Kidney (tissue), 14 donors: ENCODE measurements around the gene PEPD. TPM values are rescaled to one million over a fixed set of nuclear protein-coding genes. Genes with fewer than 3 reads are reported as not detected.

Experiments
- DNase-seq, 5 donors: peaks; one replicate each; pipeline ENCODE4 v3.0.0-alpha.2; 2013 to 2020
- FAIRE-seq: peaks from 2 replicates; lab custom pipeline; 2012; peaks lifted over from hg19 to GRCh38; lab: Jason Lieb, UNC
- H3K27ac ChIP-seq, 2 donors: one replicate each; pipeline ENCODE4 v1.7.0; 2013; ENCODE audit warnings: low read depth in 2 of 2, low read length in 2 of 2, inconsistent platforms in 1 of 2
- H3K27me3 ChIP-seq: one replicate; pipeline ENCODE4 v1.7.1; 2013; ENCODE audit warnings: low read length, inconsistent platforms; ENCODE audit not compliant: control insufficient read depth, insufficient read depth
- H3K36me3 ChIP-seq, 3 donors: one replicate each; pipeline versions ENCODE4 v1.7.0 to v1.7.1; 2013; ENCODE audit warnings: low read length in 3 of 3, control low read depth in 1 of 3, inconsistent platforms in 1 of 3; ENCODE audit not compliant: insufficient read depth in 3 of 3, control insufficient read depth in 2 of 3
- H3K4me1 ChIP-seq, 3 donors: one replicate each; pipeline versions ENCODE4 v1.7.0 to v1.7.1; 2013; ENCODE audit warnings: low read length in 3 of 3, inconsistent platforms in 1 of 3, low read depth in 1 of 3; ENCODE audit not compliant: control insufficient read depth in 2 of 3, insufficient read depth in 2 of 3
- H3K4me3 ChIP-seq, 3 donors: one replicate each; pipeline versions ENCODE4 v1.7.0 to v1.8.1; 2013; ENCODE audit warnings: low read length in 3 of 3, control low read depth in 1 of 3, inconsistent platforms in 1 of 3
- H3K9ac ChIP-seq, 3 donors: one replicate each; pipeline versions ENCODE4 v1.7.0 to v1.7.1; 2013; ENCODE audit warnings: low read length in 3 of 3, control low read depth in 1 of 3, inconsistent platforms in 1 of 3
- H3K9me3 ChIP-seq, 3 donors: one replicate each; pipeline versions ENCODE4 v1.7.0 to v1.7.1; 2013; ENCODE audit warnings: low read length in 3 of 3, control low read depth in 1 of 3, inconsistent platforms in 1 of 3; ENCODE audit not compliant: control insufficient read depth in 2 of 3, insufficient read depth in 1 of 3
- CTCF ChIP-seq: IDR thresholded peaks from 3 replicates; pipeline ENCODE4 v1.5.1; 2012; ENCODE audit warnings: mild to moderate bottlenecking, moderate library complexity, borderline replicate concordance; ENCODE audit not compliant: insufficient read depth; ENCODE audit errors: extremely low read depth
- intact Hi-C: fragments of 100-400 bp; cut with DNase I; formaldehyde crosslinking; loops from one replicate; pipeline ENCODE4 v1.11.1; 2022
- polyA plus RNA-seq: library from polyadenylated mRNA; stranded (reverse); fragments of 350-450 nt; fragmentation: Illumina TruSeq; extraction: RNeasy Lipid Tissue Mini Kit (QIAGEN cat#74804); gene quantifications from one replicate; pipeline ENCODE4 v1.2.3, GENCODE V29; 2014; ENCODE audit warnings: low read depth, low replicate concordance; ENCODE audit not compliant: insufficient read depth
- total RNA-seq: library from RNA; stranded (reverse); fragmentation: NEBNext Ultra II Directional; extraction: Animal tissue kit (Norgen Biotek cat#: 25700); gene quantifications from one replicate; pipeline ENCODE4 v1.2.1, GENCODE V29; 2021
- donor health status: control.
- donor health status: control.
- donor health status: control.
- donor health status: control.
- donor health status: control.
- donor health status: DM: yes; HTN: yes; CAD: no.
- donor health status: Normal renal cell carcinoma (clear cell type).

The PEPD gene
- total and polyA plus RNA-seq, 2 donors from 2014 or later: 71.4 to 402 TPM

GRCh38 chr19:33368074-33368864, 153.3 kb downstream of the PEPD start:
- no peak overlapping the region for H3K4me3 ChIP-seq
- peaks cover 0 to 3% (median 0%) of the 10 kb centered on the region in 3 donors for H3K4me1 ChIP-seq
- intact Hi-C loops: no loop called here
- no peak overlapping the region for H3K9ac ChIP-seq
- H3K27me3 ChIP-seq: no peaks in the 10 kb centered on the region
- TF ChIP-seq CTCF: no peak
- DNase-seq (no peak), FAIRE-seq (no peak)
- H3K27ac ChIP-seq: no peak overlapping the region
- H3K36me3 ChIP-seq: no peaks in the 10 kb centered on the region
- no peaks in the 10 kb centered on the region for H3K9me3 ChIP-seq

GRCh38 chr19:33366897-33367296, 154.7 kb downstream of the PEPD start:
- H3K4me1 ChIP-seq: no peaks in the 10 kb centered on the region
- DNase-seq (no peak), FAIRE-seq (no peak)
- no peaks in the 10 kb centered on the region for H3K27me3 ChIP-seq
- no peaks in the 10 kb centered on the region for H3K9me3 ChIP-seq
- intact Hi-C loops: no loop called here
- H3K36me3 ChIP-seq: no peaks in the 10 kb centered on the region
- no peak for TF ChIP-seq CTCF
- no peak overlapping the region for H3K27ac ChIP-seq
- H3K9ac ChIP-seq: no peak overlapping the region
- H3K4me3 ChIP-seq: no peak overlapping the region

- H3K36me3 ChIP-seq: no peaks in the 10 kb centered on the region
- H3K27ac ChIP-seq: no peak overlapping the region
- H3K4me1 ChIP-seq: no peaks in the 10 kb centered on the region
- FAIRE-seq (no peak), DNase-seq (no peak)
- TF ChIP-seq CTCF: no peak
- intact Hi-C loops: no loop called here
- no peak overlapping the region for H3K9ac ChIP-seq
- no peak overlapping the region for H3K4me3 ChIP-seq
- no peaks in the 10 kb centered on the region for H3K27me3 ChIP-seq
- H3K9me3 ChIP-seq: no peaks in the 10 kb centered on the region
Observed at GRCh38 chr19:33366127-33366526, 155.5 kb downstream of the PEPD start.
